ENCODE results near the gene SAMD4A. TPM values are rescaled to one million over a fixed set of nuclear protein-coding genes. Genes with fewer than 3 reads are reported as not detected.

Gene SAMD4A
- polyA plus RNA-seq, 1 experiment = 13.4 TPM

DNA sequence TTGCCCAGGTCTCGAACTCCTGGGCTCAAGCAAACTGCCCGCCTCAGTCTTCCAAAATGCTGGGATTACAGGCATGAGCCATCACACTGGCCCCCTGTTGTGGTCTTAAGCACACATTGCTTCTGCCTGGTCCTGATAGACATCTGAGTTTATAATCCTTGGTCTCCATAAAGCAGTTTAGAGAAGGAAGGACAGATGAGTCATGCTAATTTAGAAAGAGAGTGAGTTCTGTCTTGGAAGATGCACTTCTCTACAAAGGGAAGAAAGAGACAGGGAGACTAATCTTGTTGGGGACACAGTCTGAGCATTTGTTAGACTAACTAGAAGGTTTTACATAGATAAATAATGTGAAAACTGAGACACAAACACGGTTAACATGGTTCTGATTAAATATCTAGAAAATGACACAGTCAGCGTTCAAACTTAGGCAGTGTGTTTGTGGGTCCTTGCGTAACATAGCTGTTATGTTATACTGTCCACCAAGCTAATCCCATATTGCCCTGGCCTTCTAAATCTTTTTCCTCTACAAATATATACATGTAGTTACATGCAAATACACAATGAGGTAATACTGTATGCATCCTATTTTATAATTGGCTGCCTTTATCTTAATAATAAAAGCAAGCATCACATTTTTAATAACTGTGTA, 31.0 kb downstream of the SAMD4A start:
- H3K27me3 ChIP-seq (ENCODE audit: control insufficient read depth, insufficient read depth, low read length) = no peaks in the 10 kb centered on the region
- no peak overlapping the region for H3K4me3 ChIP-seq (ENCODE audit: low read depth, low read length)
- TF ChIP-seq, protein P1, sequence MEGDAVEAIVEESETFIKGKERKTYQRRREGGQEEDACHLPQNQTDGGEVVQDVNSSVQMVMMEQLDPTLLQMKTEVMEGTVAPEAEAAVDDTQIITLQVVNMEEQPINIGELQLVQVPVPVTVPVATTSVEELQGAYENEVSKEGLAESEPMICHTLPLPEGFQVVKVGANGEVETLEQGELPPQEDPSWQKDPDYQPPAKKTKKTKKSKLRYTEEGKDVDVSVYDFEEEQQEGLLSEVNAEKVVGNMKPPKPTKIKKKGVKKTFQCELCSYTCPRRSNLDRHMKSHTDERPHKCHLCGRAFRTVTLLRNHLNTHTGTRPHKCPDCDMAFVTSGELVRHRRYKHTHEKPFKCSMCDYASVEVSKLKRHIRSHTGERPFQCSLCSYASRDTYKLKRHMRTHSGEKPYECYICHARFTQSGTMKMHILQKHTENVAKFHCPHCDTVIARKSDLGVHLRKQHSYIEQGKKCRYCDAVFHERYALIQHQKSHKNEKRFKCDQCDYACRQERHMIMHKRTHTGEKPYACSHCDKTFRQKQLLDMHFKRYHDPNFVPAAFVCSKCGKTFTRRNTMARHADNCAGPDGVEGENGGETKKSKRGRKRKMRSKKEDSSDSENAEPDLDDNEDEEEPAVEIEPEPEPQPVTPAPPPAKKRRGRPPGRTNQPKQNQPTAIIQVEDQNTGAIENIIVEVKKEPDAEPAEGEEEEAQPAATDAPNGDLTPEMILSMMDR (IDR thresholded peaks at IDR 0.05; ENCODE audit: insufficient read depth, low read depth, low read length) = no peak
- H3K36me3 ChIP-seq (ENCODE audit: control insufficient read depth, insufficient read depth, low read length) = no peaks in the 10 kb centered on the region
- POLR2A ChIA-PET = no interaction called here
- DNase-seq (ENCODE audit: low read depth) = no peak
- CTCF ChIA-PET = interaction anchor here (0.6 to 1.7 kb wide), 2 partner anchors 15 to 60 kb away, joined by 3 to 4 read pairs; no protein-coding TSS in a partner anchor

DNA sequence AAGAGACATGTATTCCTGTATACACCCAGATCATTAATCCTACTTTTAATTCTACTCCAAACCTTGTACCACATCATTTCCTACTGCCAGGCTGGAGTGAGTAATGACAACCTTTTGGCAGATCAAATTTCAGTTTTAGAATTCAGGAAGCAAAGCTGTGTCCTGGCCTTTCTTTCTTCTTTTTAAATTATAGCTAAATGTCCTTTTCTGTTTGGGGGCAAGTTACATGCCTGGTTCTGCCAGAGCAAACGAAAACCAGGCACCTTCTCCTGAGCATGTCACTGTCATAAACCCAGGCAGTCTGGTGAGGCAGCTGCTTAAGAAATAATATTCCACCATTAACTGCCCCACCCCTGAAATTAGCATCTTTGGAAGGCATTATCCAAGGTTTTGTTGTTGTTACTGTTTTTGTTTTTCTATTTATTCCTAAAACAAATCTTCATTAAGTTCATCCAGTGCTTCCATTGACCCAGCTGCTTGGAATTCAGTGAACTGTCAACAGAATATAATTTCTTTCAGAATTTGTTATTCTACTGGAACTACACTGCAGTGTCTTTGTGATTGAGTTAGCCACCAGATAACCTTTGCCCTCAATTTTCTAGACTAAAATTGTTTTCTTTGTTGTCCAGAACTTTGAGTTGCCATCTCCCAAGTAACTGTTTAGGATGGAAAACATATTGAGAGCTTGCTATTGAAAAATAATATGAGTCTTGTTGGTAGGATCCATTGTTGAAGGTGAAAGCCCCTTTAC, 33.2 kb downstream of the SAMD4A start:
- CTCF ChIA-PET = interaction anchor here (1.1 to 2.1 kb wide), 4 partner anchors 23 to 91 kb away, joined by 3 to 5 read pairs (median 4); partner anchors contain the start of gene CGRRF1

DNA sequence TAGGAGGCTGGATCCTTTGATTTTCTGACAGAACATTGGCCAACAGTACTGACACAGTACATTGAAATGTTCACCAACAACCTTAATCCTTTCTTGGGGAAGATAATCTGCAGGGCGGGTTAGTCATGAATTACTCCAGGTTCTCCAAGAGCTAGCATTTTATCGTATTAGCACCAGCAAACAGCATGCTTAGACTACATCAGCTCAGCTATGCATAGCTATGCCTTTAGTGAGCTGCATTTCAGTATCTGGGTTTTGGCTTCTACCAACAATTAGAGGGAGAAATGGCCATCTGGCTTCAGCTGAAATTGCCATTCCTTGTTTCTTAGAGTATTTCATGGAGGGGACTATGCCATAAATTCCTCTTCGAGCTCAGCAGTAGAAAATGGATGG, 33.8 kb downstream of the SAMD4A start:
- TF ChIP-seq, protein P1 (IDR thresholded peaks at IDR 0.05; ENCODE audit: insufficient read depth, low read depth, low read length) = no peak
- ChIA-PET POLR2A (no interaction called here), CTCF (interaction anchor here (1.1 to 2.1 kb wide), 4 partner anchors 24 to 92 kb away, joined by 3 to 5 read pairs (median 4); partner anchors contain the start of gene CGRRF1)
- no peaks in the 10 kb centered on the region for H3K36me3 ChIP-seq (ENCODE audit: control insufficient read depth, insufficient read depth, low read length)
- H3K27me3 ChIP-seq (ENCODE audit: control insufficient read depth, insufficient read depth, low read length) = no peaks in the 10 kb centered on the region
- DNase-seq (ENCODE audit: low read depth) = no peak
- no peak overlapping the region for H3K4me3 ChIP-seq (ENCODE audit: low read depth, low read length)

More for the DNA sequence above, 33.2 kb downstream of the SAMD4A start:
- H3K27me3 ChIP-seq (ENCODE audit: control insufficient read depth, insufficient read depth, low read length) = no peaks in the 10 kb centered on the region
- TF ChIP-seq, protein P1 (IDR thresholded peaks at IDR 0.05; ENCODE audit: insufficient read depth, low read depth, low read length) = no peak
- no peak for DNase-seq (ENCODE audit: low read depth)
- POLR2A ChIA-PET = interaction anchor here (0.6 kb wide), 1 partner anchor 11 kb away, joined by 5 read pairs; no protein-coding TSS in a partner anchor
- no peak overlapping the region for H3K4me3 ChIP-seq (ENCODE audit: low read depth, low read length)
- H3K36me3 ChIP-seq (ENCODE audit: control insufficient read depth, insufficient read depth, low read length) = no peaks in the 10 kb centered on the region

DNA sequence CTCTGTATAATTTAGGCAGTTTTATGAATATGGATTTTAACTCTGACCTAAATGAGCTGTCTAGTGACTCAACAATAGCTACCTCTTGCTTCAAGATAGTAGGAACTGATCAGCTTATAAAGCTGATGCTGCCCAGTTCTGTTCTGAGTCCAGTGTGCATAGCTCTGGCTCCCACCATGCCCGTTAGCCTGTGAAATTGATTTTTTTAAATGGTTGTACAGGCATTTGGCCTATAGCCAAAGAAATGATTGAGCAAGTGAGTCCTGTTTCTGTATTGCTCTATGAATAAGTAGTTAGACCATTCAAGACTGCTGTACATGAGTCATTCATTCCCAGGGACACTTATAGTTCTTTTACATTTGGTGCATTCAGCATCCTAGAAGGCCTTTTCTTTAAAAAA, 36.4 kb downstream of the SAMD4A start:
- no peak for DNase-seq (ENCODE audit: low read depth)
- ChIA-PET CTCF (interaction anchor here (1.0 to 1.5 kb wide), 4 partner anchors 21 to 171 kb away, joined by 3 to 6 read pairs (median 3); no protein-coding TSS in a partner anchor), POLR2A (interaction anchor here (0.6 kb wide), 1 partner anchor 38 kb away, joined by 3 read pairs; no protein-coding TSS in a partner anchor)
- H3K4me3 ChIP-seq (ENCODE audit: low read depth, low read length) = no peak overlapping the region
- H3K36me3 ChIP-seq (ENCODE audit: control insufficient read depth, insufficient read depth, low read length) = no peaks in the 10 kb centered on the region; the same call in 1 of the 2 replicates
- TF ChIP-seq, protein P1 (IDR thresholded peaks at IDR 0.05; ENCODE audit: insufficient read depth, low read depth, low read length) = no peak
- no peaks in the 10 kb centered on the region for H3K27me3 ChIP-seq (ENCODE audit: control insufficient read depth, insufficient read depth, low read length)

DNA sequence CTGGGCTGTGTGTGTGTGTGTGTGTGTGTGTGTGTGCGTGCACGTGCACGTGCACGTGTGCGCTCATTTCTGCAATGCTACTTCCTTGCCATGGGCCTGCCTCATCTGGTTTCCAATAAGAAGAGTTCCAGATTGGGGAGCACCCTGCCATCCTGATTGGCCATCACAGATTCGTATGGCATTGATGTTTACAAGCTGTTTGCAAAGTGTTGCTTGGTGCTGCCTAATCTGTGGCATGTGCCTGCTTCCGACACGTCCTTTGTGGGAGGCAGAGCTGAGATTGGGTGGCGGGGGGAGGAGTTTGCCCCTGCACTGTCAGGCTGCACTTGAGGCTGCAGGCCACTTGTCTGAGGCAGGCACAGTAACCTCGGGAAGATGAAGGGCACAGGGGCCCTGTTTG, 39.2 kb downstream of the SAMD4A start:
- H3K27me3 ChIP-seq (ENCODE audit: control insufficient read depth, insufficient read depth, low read length) = no peaks in the 10 kb centered on the region
- ChIA-PET CTCF (interaction anchor here (0.9 to 1.6 kb wide), 4 partner anchors 29 to 167 kb away, joined by 3 to 5 read pairs (median 3); partner anchors contain the start of gene SAMD4A), POLR2A (interaction anchor here (0.6 to 1.1 kb wide), 2 partner anchors 38 to 40 kb away, joined by 3 to 7 read pairs; no protein-coding TSS in a partner anchor)
- no peak overlapping the region for H3K4me3 ChIP-seq (ENCODE audit: low read depth, low read length)
- no peaks in the 10 kb centered on the region; the same call in 1 of the 2 replicates for H3K36me3 ChIP-seq (ENCODE audit: control insufficient read depth, insufficient read depth, low read length)
- no peak for DNase-seq (ENCODE audit: low read depth)
- TF ChIP-seq, protein P1 (IDR thresholded peaks at IDR 0.05; ENCODE audit: insufficient read depth, low read depth, low read length) = no peak

Data from BJ (cell line).